Stomach (tissue), 9 donors: ENCODE data around the gene DNAI1. TPM values are rescaled to one million over a fixed set of nuclear protein-coding genes. Genes with fewer than 3 reads are reported as not detected.

Experiments used
- DNase-seq, 2 donors: peaks; one replicate each; pipeline versions ENCODE4 v3.0.0 to v3.0.0-alpha.2; 2013 to 2019
- H3K27ac ChIP-seq, 5 donors: fragments of 200-600 bp in 4 of 5; sonication (generic) in 4 of 5; one replicate each; pipeline ENCODE4 v1.5.1; 2013 to 2019; ENCODE audit warnings: mild to moderate bottlenecking in 1 of 5, moderate library complexity in 1 of 5
- H3K27me3 ChIP-seq, 3 donors: fragments of 200-600 bp; sonication (generic); one replicate each; pipeline ENCODE4 v1.5.1; 2017 to 2019; ENCODE audit warnings: mixed run types in 1 of 3
- H3K36me3 ChIP-seq, 4 donors: fragments of 200-600 bp; sonication (generic); 1 replicate in 3 of 4; 2 replicates in 1 of 4; pipeline ENCODE4 v1.5.1; 2016 to 2019
- H3K4me1 ChIP-seq, 4 donors: fragments of 200-600 bp; sonication (generic); one replicate each; pipeline ENCODE4 v1.5.1; 2016 to 2019
- H3K4me3 ChIP-seq, 4 donors: fragments of 200-600 bp; sonication (generic) in 3 of 4; one replicate each; pipeline ENCODE4 v1.5.1; 2016 to 2019; ENCODE audit warnings: mild to moderate bottlenecking in 1 of 4
- H3K9me3 ChIP-seq, 4 donors: fragments of 200-600 bp; sonication (generic); one replicate each; pipeline ENCODE4 v1.5.1; 2016 to 2019
- EP300 ChIP-seq: sonication (generic); formaldehyde crosslinking; IDR thresholded peaks from one replicate; pipeline ENCODE4 v1.6.1; 2017; ENCODE audit warnings: antibody characterized with exemption
- POLR2A ChIP-seq, 4 donors: fragments of 450-650 bp; IDR thresholded peaks; one replicate each; pipeline ENCODE4 v1.6.1; 2016; ENCODE audit warnings: antibody characterized with exemption in 4 of 4, control low read depth in 2 of 4, mild to moderate bottlenecking in 1 of 4, moderate library complexity in 1 of 4
- POLR2AphosphoS5 ChIP-seq, 3 donors: sonication (generic); formaldehyde crosslinking; IDR thresholded peaks; one replicate each; pipeline ENCODE4 v1.6.1; 2016; ENCODE audit warnings: antibody characterized with exemption in 3 of 3
- WGBS, 5 donors: extraction: QIAGEN DNeasy Blood & Tissue Kit in 3 of 5; methylation state at CpG; one replicate each; pipeline versions ENCODE4 v1.1.5 to v1.1.7; 2013 to 2018; 5-methylcytosine and 5-hydroxymethylcytosine counted together
- intact Hi-C: fragments of 100-400 bp; cut with DNase I; formaldehyde crosslinking; loops from one replicate; pipeline ENCODE4 v1.15.1; 2023; ENCODE audit warnings: low total_unique reads
- polyA plus RNA-seq, 3 donors: library from polyadenylated mRNA; stranded (reverse); fragments of 200-250 nt; gene quantifications; one replicate each; pipeline ENCODE4 v1.2.3, GENCODE V29; 2013
- total RNA-seq, 5 donors: library from RNA; depleted of rRNA; stranded (reverse); fragments of >200 nt; gene quantifications; one replicate each; pipeline versions ENCODE4 v1.1.0 to v1.2.3, GENCODE V29; 2014 to 2016
- TF ChIP-seq, protein P1 (sequence below), 7 experiments: fragments of 450-650 bp in 4 of 7; fragments of 200-600 bp in 3 of 7; sonication (generic) in 3 of 7; IDR thresholded peaks; one replicate each; pipeline ENCODE4 v1.5.1; 2016 to 2019; ENCODE audit warnings: antibody characterized with exemption in 7 of 7, control low read depth in 2 of 7, mild to moderate bottlenecking in 1 of 7
- donor health status: healthy with polysubstance abuse.
- donor health status: Bipolar disorder and iron deficiency.
- donor health status: healthy.

The DNAI1 gene
- total and polyA plus RNA-seq, 8 donors = 0.31 to 1.0 TPM; not detected in 6

DNA sequence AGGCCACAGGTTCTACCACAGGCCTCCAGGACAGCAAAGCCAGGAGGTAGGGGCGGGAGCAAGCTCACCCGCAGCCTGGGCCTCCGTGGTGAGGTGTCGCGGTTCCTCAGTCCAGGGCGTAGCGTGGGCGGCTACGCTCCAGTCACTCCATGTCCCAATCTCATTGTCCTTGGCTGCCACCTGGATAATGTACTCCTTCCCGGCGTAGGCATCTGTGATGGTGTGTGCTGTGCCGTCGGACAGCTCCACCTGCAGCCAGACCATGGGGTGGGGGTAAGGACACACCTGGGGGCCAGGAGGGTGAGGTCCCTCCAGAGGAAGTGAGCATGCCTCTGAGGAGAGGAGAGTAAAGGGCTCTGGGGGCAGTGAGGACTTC is 94.0 kb downstream of the DNAI1 start:
- Histone ChIP-seq H3K36me3 (no peaks in the 10 kb centered on the region), H3K4me1 (peaks cover 0 to 6% (median 2%) of the 10 kb centered on the region in 4 donors), H3K27ac (no peak overlapping the region), H3K27me3 (peaks cover 0 to 38% (median 5%) of the 10 kb centered on the region in 3 donors), H3K4me3 (no peak overlapping the region), H3K9me3 (no peaks in the 10 kb centered on the region)
- 66 to 83% (median 78%) methylated on average over 9 to 13 of the region's 13 CpGs for WGBS, 5 donors
- no peak for DNase-seq
- TF ChIP-seq, protein P1, sequence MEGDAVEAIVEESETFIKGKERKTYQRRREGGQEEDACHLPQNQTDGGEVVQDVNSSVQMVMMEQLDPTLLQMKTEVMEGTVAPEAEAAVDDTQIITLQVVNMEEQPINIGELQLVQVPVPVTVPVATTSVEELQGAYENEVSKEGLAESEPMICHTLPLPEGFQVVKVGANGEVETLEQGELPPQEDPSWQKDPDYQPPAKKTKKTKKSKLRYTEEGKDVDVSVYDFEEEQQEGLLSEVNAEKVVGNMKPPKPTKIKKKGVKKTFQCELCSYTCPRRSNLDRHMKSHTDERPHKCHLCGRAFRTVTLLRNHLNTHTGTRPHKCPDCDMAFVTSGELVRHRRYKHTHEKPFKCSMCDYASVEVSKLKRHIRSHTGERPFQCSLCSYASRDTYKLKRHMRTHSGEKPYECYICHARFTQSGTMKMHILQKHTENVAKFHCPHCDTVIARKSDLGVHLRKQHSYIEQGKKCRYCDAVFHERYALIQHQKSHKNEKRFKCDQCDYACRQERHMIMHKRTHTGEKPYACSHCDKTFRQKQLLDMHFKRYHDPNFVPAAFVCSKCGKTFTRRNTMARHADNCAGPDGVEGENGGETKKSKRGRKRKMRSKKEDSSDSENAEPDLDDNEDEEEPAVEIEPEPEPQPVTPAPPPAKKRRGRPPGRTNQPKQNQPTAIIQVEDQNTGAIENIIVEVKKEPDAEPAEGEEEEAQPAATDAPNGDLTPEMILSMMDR (IDR thresholded peaks at IDR 0.05) = no peak
- no peak for TF ChIP-seq POLR2AphosphoS5 (IDR thresholded peaks at IDR 0.05)
- TF ChIP-seq EP300 = no peak
- no peak for TF ChIP-seq POLR2A (IDR thresholded peaks at IDR 0.05)
- intact Hi-C loops = loop anchor here (5.0 kb wide), 1 partner anchor 40 kb away; no protein-coding TSS in a partner anchor

DNA sequence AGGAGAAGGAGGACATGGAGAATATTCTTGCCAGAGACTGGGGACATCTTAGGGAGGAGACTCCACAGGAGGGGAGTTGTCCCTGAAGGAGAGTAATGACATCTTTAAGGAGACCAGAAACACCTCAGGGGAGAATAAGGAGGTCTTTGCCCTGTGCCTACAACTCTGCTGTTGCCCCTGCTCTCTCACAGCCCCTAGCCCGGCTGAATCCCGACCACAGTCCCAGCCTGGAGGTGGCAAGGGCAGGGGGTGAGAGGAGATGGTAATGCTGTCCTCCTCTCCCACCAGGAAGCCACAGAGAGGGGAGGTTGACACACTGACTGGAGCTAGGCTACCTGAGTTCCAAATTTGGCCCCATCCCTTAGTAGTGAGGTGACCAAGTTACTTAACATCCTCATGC is 94.4 kb downstream of the DNAI1 start:
- Histone ChIP-seq H3K4me3 (no peak overlapping the region), H3K27ac (no peak overlapping the region), H3K4me1 (peaks cover 0 to 2% (median 0%) of the 10 kb centered on the region in 4 donors), H3K36me3 (no peaks in the 10 kb centered on the region), H3K9me3 (no peaks in the 10 kb centered on the region), H3K27me3 (peaks cover 0 to 38% (median 2%) of the 10 kb centered on the region in 3 donors)
- TF ChIP-seq EP300 (no peak), POLR2A (IDR thresholded peaks at IDR 0.05) (no peak), POLR2AphosphoS5 (IDR thresholded peaks at IDR 0.05) (no peak)
- TF ChIP-seq, protein P1 (IDR thresholded peaks at IDR 0.05) = no peak
- DNase-seq = no peak
- intact Hi-C loops = loop anchor here (5.0 kb wide), 1 partner anchor 39 kb away; no protein-coding TSS in a partner anchor
- 83 to 100% (median 90%) methylated on average over 2 of the region's 2 CpGs for WGBS, 5 donors

DNA sequence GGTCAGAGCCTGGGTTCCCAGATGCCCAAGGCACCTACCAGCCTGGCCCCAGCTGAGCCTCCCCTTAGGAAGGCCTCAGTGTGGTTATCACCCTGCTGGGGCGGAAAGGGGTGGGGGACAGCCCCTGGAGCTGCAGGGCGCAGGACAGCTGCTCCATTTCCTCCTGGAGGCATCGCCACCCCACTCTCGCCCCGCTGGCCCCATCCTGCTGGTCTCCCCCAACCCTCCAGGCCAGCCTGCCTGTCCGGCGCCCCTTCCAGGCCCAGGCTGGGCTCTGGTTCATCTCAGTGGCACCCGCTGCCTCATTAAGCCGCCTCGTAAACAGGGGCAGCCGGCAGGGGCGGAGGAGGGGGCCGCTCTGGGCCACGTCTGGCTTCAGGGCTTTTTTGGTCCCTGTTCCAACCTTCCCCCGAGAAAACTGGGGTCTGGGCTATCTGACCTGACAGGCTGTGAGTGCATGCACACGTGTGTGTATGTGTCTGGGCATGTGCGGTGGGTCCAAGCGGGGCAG is 95.0 kb downstream of the DNAI1 start:
- Histone ChIP-seq H3K4me3 (no peak overlapping the region), H3K27me3 (peaks cover 0 to 43% (median under 1%) of the 10 kb centered on the region in 3 donors), H3K36me3 (no peaks in the 10 kb centered on the region), H3K4me1 (no peaks in the 10 kb centered on the region), H3K9me3 (no peaks in the 10 kb centered on the region), H3K27ac (no peak overlapping the region)
- intact Hi-C loops = loop anchor here (5.0 kb wide), 1 partner anchor 39 kb away; no protein-coding TSS in a partner anchor
- no peak for TF ChIP-seq EP300
- TF ChIP-seq, protein P1 (IDR thresholded peaks at IDR 0.05) = no peak
- TF ChIP-seq POLR2AphosphoS5 (IDR thresholded peaks at IDR 0.05) = no peak
- TF ChIP-seq POLR2A (IDR thresholded peaks at IDR 0.05) = no peak
- DNase-seq = no peak
- 72 to 82% (median 78%) methylated on average over 17 to 18 of the region's 18 CpGs for WGBS, 5 donors

DNA sequence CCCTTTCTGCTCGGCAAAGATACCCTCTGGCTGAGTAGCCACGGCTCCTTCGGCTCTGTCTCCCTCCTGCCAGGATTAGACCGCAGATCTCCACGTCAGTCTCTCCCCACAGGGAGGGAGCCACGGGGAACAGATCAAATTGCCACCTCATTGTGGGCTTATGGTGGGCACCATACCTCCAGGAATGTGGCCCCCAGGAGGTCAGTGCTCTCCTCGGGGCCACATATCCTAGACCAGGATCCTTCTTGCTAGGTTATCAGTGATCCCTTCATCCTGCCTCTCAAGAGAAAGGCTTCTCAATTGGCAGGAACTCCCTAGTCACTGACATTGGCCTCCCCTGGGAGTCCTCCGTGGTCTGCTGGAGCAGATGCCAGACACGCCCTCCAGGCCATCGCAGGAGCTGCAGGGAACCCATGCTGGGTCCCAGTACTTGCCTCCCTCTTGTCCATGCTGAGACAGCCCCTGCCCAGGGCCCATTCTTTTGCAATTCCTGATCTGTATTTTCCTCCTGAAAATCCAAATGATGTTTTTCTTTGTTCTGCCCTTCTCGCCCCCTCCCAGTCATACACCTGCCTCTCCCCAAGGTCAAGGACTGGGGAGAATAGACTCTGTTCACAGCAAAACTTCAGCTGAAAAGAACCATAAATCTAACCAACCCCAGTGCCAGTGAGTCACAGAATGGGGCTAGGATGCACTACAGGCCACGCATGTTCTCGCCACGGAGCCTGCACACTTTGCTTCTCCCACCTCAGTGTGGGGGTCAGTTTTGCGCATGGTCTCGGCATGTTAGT is 95.8 kb downstream of the DNAI1 start:
- H3K27me3 ChIP-seq = peaks cover 0 to 51% (median 9%) of the 10 kb centered on the region in 3 donors
- intact Hi-C loops = loop anchor here (5.0 kb wide), 1 partner anchor 38 kb away; no protein-coding TSS in a partner anchor
- H3K9me3 ChIP-seq = no peaks in the 10 kb centered on the region
- no peak for TF ChIP-seq EP300
- TF ChIP-seq POLR2A (IDR thresholded peaks at IDR 0.05) = no peak
- TF ChIP-seq, protein P1 (IDR thresholded peaks at IDR 0.05) = no peak
- TF ChIP-seq POLR2AphosphoS5 (IDR thresholded peaks at IDR 0.05) = no peak
- peaks cover 3 to 6% (median 4%) of the 10 kb centered on the region in 4 donors for H3K4me1 ChIP-seq
- H3K4me3 ChIP-seq = no peak overlapping the region
- WGBS, 5 donors = 64 to 74% (median 69%) methylated on average over 13 to 16 of the region's 16 CpGs
- no peak for DNase-seq
- no peak overlapping the region for H3K27ac ChIP-seq
- no peaks in the 10 kb centered on the region for H3K36me3 ChIP-seq
